Measurements from ENCODE around the gene ASPHD2.
"Not testable (repeated sequence)": the region's sequence is repeated elsewhere in the genome, so short reads cannot be mapped to it uniquely, and the experiment has no call there.

The ASPHD2 gene

GRCh38 chr22:26417406-26417805 is 11.7 kb upstream of the ASPHD2 start:
- DNase-seq, result no peak

DNA sequence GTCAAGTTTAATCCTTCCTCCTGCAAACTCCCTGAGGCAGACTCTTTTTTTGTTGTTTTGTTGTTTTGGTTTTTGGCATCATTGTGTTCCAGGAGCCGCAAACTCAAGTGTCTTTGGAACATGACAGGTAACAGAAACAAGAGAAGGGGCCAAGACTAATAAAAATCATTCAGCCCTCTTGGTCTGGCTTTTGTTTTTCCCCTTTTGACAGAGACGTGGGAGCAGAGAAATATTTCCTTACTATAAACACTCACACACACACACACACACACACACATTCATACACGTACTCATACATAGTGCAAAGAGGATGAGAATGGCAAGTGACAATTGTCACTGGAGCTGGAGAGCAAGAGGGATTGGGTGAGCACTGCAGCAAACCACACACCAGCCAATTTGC is 10.4 kb upstream of the ASPHD2 start:
- DNase-seq, result no peak

GRCh38 chr22:26426924-26427323 is 2.1 kb upstream of the ASPHD2 start:
- DNase-seq, result no peak

DNA sequence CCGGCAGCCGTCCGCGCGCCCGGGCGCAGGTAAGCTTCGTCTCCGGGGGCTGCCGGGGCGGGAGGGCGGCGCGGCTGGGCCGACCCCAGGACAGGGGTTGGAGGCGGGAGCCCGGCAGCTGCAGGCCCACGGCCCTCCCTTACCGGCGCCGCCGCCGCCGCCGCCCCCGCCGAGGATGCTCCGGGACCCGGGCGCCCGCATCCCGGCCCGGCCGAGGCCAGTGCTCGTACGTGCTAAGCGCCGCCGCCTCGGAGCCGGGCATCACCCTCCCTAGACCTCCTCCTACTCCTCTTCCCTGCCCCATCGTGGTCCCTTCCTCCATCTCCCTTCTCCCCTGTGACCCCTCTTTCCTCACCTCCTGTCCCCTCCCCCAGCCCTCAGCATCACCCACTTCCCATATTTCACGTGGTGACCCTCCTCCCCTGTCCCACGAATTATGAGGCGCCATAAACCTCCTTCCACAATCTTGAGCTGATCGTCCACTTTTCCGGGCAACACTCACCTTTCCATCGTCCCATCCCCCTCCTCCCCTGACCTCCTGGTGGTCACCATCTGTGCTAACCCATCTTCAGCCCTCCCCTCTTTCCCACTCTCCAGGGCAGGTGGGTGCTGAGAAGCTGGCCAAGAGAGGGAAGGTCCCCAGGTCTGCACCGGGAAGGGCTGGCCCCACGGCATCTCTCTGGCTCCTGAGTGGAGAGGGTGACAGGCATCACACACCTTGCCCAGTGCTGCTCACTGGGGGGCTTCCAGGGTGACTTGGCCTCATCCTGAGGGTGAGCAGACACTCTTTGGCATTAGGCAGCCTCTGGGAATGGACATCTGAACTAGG is 612 bp downstream of the ASPHD2 start:
- DNase-seq, result no peak

GRCh38 chr22:26430600-26430999 is 1.5 kb downstream of the ASPHD2 start:
- DNase-seq, result no peak

DNA sequence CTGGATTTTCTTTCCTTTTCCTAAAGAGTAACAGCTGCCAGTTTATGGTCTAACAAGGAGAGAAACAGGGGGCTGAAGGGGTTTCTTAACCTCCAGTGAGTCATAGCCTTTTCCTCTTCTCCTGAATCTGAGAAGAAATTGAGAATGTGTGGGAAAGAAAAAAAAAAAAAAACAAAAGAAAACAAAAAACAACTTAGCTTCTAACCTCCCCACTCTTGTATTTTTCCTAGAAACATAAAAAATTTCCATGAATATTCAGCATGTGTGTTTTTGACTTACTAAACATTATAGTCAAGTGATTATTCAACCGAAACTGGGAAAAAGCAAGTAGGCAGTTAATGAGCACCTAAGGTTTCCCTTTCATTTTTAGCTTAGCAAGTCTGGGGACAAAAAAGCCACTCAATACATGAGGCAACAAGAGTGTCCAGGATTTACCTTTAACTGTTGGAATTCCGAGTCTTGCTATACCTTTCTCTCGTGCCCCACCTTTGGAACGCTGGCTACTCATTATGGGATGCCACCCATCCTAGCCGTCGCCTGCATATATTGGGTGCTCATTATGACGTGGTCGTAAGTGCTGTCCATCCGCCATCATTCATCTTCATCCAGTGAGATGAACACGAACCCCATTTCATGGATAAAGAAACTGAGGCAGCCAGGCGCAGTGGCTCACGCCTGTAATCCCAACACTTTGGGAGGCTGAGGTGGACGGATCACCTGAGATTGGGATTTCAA is 2.4 kb downstream of the ASPHD2 start:
- DNase-seq, result no peak

GRCh38 chr22:26432619-26433311 is 3.7 kb downstream of the ASPHD2 start:
- no peak for DNase-seq

DNA sequence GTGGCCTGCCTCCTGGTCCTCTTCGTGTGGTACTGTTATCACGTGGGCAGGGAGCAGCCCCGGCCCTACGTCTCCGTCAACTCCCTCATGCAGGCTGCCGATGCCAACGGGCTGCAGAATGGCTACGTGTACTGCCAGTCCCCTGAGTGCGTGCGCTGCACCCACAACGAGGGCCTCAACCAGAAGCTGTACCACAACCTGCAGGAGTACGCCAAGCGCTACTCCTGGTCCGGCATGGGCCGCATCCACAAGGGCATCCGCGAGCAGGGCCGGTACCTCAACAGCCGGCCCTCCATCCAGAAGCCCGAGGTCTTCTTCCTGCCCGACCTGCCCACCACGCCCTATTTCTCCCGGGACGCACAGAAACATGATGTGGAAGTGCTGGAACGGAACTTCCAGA is 4.7 kb downstream of the ASPHD2 start:
- no peak for DNase-seq

DNA sequence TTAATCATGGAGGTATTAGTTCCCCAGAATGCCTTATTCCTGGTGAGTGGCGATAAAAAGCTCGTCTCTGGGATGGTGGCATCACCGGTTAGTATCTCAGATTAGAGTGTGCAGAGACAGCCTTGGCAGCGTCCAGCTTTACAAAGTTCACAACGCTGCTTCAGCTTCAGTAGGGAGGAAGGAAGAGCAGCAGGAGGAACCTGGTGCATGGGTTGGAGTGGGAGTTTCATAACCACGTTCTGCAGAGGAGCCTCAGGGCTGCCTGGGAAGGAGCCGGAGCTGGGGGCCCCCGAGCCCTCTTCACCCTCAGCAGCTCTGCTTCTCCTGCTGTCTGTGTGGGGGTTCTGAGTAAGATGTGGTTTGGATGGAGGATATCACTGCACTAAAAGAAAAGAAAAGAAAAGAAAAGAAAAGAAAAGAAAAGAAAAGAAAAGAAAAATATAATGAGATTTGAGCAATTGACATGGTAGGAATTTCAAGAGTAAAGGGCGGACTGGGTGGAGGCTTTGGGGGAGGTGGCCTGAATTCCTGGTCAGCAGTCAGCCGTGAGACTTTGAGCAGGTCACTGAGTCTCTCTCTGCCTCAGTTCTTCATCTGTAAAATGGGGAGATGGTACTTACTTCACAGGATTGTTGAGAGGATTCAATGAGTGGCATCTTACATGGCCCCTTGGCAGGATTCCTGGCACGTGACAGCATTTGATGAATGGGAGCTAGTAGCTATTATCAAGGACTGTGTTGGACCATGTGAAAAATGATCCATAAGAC is 6.5 kb downstream of the ASPHD2 start:
- no peak for DNase-seq

- no peak for DNase-seq
These were observed 7.9 kb downstream of the ASPHD2 start for GRCh38 chr22:26436903-26437515.

GRCh38 chr22:26437694-26438392 is 8.8 kb downstream of the ASPHD2 start:
- no peak for DNase-seq

DNA sequence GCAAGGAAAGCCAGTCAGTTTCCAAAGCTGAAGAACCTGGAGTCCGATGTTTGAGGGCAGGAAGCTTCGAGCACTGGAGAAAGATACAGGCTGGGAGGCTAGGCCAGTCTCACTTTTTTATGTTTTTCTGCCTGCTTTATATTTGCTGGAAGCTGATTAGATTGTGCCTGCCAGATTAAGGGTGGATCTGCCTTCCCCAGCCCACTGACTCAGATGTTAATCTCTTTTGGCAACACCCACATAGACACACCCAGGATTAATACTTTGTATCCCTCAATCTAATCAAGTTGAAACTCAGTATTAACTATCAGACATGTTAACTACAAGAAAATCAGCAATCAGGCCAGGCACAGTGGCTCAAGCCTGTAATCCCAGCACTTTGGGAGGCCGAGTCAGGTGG is 9.7 kb downstream of the ASPHD2 start:
- not testable (repeated sequence) for DNase-seq

DNA sequence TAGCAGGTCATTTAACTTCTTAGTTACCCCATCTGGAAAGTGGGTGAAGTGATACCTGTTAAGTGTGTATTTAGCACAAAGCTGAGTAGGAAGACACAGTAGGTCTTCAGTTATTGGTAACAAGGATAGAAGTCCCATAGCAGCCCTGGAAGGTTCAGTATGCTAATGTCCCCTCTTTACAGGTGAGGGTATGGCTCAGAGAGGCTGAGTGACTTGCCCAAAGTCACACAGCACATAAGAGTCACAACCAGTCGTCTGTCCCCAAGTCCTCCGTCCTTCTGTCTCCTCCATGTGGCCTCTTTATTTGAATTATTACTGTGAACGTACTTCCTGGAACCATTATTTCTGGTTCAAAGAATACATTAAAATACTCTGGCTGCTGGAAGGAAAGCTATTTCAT is 10.5 kb downstream of the ASPHD2 start:
- no peak for DNase-seq

DNA sequence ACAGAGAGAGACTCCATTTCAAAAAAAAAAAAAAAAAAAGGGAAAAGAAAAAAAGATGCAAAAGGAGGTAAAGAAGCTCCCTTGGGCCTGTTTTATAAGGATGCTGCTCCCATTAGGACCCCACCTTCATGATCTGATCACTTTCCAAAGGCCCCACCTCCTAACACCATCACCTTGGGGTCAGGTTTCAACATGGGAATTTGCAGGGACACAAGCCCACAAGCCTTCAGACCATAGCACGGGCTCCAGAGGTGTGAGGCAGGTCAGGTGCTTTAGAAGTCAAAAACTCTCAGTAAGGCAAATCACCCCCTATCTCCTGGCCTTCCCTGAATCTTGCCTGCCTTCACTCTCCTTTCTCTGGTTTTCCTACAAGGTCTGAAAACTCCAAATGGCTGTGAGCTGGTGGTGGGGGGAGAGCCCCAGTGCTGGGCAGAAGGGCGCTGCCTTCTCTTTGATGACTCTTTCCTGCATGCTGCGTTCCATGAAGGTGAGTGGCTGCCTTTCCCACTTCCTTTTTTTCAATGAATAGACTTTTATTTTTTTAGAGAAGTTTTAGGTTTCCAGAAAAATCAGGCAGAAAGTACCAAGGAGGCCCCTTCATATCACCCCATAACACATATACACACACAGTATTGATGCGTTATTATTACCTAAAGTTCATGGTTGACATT is 13.2 kb downstream of the ASPHD2 start:
- no peak for DNase-seq

GRCh38 chr22:26443901-26444690 is 15.0 kb downstream of the ASPHD2 start:
- no peak for DNase-seq

- DNase-seq, result no peak
These were observed 15.7 kb downstream of the ASPHD2 start for GRCh38 chr22:26444777-26445176.

DNA sequence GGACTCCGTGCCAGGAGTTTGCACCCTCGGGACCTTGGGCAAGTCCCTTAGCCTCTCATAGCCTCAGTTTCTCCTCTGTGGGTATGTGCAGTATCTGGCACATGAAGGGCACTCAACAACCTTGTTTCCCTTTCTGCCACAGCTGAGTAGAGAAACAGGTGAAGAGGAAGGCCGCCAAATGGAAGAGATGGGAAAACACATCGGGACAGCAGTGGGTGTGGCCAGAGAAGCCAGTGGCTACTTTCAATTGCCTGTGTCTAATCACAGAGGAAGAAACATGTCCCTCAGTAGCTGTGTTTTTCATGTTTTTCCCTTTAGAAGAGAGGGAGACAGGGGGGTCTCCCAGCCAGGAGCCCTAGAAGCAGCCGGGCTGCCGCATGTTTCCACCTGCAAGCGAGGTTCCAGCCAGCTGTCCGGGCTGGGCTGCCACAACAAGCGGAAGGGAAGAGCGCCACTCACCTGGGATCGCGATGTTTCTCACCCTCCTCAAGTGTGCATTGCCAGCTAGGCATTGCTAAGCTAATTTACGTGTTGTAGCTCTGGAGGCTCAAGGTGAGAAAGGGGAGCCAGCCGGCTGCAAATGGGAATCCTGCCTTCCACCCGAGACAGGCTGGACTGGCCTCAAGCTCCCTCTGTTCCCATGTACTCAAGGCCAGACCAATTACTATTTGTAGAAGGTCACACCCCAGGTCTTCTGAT is 16.7 kb downstream of the ASPHD2 start:
- no peak for DNase-seq

DNA sequence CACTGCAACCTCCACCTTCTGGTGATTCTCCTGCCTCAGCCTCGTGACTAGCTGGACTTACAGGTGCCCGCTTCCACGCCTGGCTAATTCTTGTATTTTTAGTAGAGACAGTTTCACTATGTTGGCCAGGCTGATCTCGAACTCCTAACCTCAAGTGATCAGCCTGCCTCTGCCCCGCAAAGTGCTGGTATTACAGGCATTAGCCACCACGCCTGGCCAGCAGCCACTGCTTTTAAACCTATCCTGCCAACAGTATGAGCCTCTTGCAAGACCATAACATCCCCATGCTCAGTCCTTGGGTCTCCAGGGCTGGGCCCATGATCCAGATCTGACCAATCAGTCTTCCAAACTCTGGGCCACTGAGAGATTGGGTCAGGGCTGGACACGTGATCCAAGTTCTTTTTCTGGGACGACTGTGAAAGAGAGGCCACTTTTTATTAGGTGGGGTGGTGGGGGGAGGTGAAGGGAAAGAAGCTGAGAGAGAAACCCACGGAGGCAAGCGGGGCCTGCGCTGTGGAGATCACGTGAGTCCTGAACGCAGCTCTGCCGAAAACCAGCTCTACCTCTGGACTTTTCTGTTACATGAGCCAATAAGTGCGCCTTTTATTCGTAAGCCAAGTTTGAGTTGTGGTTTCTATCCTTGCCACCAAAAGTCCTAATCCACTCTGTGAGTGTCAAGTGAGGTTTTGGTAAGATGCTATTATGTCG is 17.9 kb downstream of the ASPHD2 start:
- no peak for DNase-seq
